ENCODE measurements around the gene RNF214.

DNA sequence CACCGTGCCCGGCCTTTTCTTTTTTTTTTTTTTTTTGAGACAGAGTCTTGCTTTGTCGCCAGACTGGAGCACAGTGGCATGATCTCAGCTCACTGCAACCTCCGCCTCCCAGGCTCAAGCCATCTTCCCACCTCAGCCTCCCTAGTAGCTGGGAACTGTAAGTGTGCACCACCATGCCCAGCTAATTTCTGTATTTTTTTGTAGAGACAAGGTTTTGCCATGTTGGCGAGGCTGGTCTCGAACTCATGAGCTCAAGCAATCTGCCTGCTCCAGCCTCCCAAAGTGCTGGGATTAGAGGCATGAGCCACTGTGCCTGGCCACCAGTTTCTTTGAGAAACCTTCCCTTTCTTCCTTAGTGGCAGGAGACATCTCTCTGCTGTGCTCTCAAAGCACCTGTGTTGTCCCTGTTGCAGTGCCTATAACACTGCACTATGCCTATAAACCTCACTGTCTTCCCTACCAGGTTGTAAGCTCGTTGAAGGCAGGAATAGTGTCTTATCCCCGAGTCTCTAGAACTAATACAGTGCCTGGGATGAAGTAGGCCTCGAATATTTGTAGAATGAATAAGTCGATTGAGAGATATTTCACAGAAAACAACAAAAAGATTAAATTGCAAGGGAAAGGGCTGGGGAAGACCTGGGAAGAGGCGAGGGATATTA is 19.6 kb upstream of the RNF214 start:
- TF ChIP-seq GABPA (IDR thresholded peaks at IDR 0.05; ENCODE audit: low read depth): no peak
- TF ChIP-seq CBX5 (IDR thresholded peaks at IDR 0.05; ENCODE audit: low read depth): no peak
- TF ChIP-seq SRF (IDR thresholded peaks at IDR 0.05; ENCODE audit: low read depth in 2 of 2, low read length in 2 of 2): no peak
- no peak for TF ChIP-seq ESRRA (IDR thresholded peaks at IDR 0.05; ENCODE audit: low read length)
- no peak for TF ChIP-seq POLR2A (IDR thresholded peaks at IDR 0.05; ENCODE audit: low read depth, low read length)
- TF ChIP-seq, protein P1, sequence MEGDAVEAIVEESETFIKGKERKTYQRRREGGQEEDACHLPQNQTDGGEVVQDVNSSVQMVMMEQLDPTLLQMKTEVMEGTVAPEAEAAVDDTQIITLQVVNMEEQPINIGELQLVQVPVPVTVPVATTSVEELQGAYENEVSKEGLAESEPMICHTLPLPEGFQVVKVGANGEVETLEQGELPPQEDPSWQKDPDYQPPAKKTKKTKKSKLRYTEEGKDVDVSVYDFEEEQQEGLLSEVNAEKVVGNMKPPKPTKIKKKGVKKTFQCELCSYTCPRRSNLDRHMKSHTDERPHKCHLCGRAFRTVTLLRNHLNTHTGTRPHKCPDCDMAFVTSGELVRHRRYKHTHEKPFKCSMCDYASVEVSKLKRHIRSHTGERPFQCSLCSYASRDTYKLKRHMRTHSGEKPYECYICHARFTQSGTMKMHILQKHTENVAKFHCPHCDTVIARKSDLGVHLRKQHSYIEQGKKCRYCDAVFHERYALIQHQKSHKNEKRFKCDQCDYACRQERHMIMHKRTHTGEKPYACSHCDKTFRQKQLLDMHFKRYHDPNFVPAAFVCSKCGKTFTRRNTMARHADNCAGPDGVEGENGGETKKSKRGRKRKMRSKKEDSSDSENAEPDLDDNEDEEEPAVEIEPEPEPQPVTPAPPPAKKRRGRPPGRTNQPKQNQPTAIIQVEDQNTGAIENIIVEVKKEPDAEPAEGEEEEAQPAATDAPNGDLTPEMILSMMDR (IDR thresholded peaks at IDR 0.05 in 2 of 3, conservative IDR thresholded peaks at IDR 0.05 in 1 of 3; ENCODE audit: control insufficient read depth in 2 of 3, extremely low read depth in 1 of 3, insufficient read depth in 1 of 3, low read depth in 3 of 3, low read length in 3 of 3): no peak
- no peak for TF ChIP-seq TCF7 (IDR thresholded peaks at IDR 0.05; ENCODE audit: borderline replicate concordance)
- TF ChIP-seq CBX3 (IDR thresholded peaks at IDR 0.05; ENCODE audit: borderline replicate concordance, low read depth): no peak
